COR-L47 (cell line): ENCODE results near the gene CENPB.
"Not testable (repeated sequence)": the region's sequence is repeated elsewhere in the genome, so short reads cannot be mapped to it uniquely, and the experiment has no call there.

Source experiments
- DNase-seq: peaks from one replicate; lab custom pipeline; 2025; lab: John Stamatoyannopoulos, UW

The CENPB gene, protein sequence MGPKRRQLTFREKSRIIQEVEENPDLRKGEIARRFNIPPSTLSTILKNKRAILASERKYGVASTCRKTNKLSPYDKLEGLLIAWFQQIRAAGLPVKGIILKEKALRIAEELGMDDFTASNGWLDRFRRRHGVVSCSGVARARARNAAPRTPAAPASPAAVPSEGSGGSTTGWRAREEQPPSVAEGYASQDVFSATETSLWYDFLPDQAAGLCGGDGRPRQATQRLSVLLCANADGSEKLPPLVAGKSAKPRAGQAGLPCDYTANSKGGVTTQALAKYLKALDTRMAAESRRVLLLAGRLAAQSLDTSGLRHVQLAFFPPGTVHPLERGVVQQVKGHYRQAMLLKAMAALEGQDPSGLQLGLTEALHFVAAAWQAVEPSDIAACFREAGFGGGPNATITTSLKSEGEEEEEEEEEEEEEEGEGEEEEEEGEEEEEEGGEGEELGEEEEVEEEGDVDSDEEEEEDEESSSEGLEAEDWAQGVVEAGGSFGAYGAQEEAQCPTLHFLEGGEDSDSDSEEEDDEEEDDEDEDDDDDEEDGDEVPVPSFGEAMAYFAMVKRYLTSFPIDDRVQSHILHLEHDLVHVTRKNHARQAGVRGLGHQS

GRCh38 chr20:3786665-3787323, at the start of gene CENPB:
CENPB (minus strand) TSS chr20:3786740; CDS start chr20:3786483, 257 bp downstream.
- peak; percentile 84 for DNase-seq

DNA sequence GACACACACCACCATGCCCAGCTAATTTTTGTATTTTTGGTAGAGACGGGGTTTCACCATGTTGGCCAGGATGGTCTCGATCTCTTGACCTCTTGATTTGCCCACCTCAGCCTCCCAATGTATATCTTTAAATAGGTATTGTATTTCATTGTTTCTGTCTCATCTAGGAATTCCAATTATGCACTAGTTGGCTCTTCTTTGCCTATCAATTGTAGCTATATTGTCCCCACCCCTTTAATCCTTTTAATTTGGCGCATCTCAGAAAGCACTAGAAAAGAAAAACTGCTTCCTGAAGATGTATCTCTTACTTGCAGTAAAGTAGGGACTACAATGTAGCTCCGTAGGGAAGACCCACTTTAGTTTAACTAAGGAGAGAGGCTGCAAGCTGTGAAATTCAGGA, 49.6 kb upstream of the CENPB start:
- DNase-seq, result no peak

- not testable (repeated sequence) for DNase-seq
Observed at GRCh38 chr20:3829891-3830290, 43.4 kb upstream of the CENPB start.

DNA sequence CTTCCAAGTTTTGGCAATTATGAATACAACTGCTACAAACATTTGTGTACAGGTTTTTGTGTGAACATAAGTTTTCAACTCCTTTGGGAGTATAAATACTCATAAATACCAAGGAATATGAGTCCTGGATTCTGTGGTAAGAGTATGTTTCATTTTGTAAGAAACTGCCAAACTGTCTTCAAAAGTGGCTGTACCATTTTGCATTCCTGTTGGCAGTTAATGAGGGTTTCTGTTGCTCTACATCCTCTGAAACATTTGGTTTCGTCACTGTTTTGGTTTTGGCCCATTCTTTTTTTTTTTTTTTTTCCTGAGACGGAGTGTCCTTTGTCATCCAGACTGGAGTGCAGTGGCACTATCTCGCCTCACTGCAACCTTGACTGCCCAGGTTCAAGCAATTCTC, 42.3 kb upstream of the CENPB start:
- DNase-seq, result no peak

DNA sequence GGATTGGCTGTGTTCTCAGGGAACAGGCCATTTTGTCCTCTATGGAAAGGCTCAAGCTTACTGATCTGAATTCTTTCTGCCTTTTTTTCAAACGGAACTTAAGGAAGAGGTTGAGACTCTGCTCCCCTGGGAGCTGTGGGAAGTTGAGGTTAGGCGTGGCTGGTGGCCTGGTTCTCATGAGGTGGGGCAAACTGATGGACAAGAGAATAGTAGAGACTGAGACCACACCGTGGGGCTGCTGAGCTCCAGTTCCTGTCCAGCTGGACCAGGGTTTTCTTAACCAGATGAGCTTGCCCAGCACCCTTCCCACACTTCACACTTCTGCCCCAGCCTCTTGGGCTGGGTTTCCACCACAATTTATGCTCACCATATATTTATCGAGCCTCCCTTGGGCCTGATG, 39.9 kb upstream of the CENPB start:
- DNase-seq, result no peak

DNA sequence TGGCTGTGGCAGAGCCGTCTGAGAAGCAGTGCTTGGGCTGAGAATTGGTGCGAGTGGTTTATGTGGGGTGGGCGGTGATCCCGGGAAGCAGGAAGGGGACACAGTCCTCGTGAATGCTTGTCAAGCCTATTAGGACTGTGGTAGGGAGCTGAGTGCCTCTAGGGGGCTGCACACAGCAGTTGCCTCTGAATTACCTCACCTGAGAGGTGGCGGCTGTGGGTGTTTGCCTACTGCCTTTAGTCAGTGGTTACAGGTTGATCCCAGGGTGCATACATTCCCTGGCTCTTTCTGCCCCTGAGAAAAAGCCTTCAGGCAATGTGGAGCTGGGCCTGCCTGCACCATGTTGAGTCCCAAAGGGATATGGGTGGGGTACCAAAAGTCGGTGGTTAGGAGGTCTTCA, 39.0 kb upstream of the CENPB start:
- DNase-seq, result no peak

GRCh38 chr20:3823881-3824280, 37.3 kb upstream of the CENPB start:
- no peak for DNase-seq

GRCh38 chr20:3821996-3822395, 35.5 kb upstream of the CENPB start:
- DNase-seq, result no peak

- DNase-seq, result no peak
Observed at GRCh38 chr20:3820901-3821727, 34.6 kb upstream of the CENPB start.

- peak; percentile 90 for DNase-seq
Observed at GRCh38 chr20:3820048-3820900, 33.7 kb upstream of the CENPB start, which contains the start of gene AP5S1. AP5S1 (plus strand) TSS chr20:3820547; CDS start chr20:3822118, 1,571 bp downstream.

- no peak for DNase-seq
Observed at GRCh38 chr20:3819411-3820047, 33.0 kb upstream of the CENPB start.

DNA sequence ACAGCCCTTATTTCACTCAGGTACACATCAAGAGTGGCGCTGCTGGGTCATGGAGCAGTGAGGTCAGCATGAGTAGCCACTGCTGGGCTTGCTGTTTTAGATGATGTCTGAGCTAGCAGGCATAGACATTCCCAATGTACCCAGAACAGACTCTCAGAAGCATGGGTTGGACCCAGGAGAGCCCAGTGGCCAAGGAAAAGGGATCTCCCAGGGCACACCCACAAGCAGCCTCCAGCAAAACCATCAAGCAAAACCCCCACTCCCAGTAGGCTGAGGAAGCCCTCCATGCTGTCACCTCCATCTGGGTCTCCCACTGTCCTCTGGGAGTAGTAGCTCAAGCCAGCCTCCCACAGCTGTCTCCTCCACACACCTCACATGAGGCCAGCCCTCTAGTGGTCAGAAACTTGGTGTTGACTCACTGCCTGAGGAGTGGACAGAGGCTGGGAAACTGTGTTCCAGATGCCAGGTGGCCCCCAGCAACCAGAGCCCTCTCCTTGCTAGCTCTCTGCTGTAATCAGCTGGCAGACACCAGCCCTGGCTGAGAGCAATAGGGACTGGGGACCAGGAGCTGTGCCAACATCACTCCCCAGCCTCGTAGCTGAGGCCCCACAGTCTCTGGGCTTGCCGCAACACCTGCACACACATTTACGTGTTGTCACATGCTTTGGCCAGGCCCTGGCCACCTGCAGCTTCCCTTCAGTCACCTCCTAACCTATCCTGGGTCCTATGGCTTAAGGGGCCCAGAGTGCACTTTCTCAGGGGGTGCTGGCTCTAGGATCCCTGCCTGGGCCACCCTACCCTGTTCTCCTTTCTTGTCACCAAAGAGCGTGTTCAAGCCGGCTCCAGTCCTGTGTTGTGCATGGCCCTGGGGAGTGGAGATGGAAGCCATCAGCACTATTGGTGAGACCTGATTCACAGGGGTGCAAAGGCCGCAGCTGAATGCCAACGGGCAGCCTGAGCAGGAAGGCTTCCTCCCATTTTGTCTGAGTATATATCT, 31.9 kb upstream of the CENPB start:
- peak; percentile 90 for DNase-seq

DNA sequence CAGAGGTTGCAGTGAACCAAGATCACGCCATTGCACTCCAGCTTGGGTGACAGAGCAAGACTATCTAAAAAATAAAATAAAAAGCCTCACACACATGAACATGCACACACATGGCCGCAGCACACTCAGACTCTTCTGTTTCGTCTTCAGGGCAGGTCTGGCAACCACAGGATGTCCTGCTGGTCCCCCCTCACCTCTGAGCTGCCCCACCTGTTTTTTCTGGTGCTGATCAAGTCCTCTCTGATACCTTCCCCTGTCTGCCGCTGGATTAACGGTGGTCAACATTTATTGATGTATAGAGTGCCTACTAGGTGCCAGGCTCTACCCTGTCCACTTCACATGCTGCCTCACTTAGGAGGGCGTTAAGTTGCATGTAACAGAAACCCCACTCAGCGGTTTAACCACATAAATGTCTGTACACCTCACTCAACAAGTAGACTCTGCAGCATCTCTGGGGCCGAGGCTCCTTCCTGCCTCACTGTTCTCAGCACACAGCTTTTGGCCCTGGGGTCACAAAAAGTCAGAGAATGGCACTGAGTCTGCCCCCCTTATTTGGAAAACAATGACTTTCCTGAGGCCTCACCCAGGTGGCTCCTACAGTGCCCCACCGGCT, 29.3 kb upstream of the CENPB start:
- no peak for DNase-seq

GRCh38 chr20:3814928-3815495, 28.5 kb upstream of the CENPB start:
- no peak for DNase-seq

DNA sequence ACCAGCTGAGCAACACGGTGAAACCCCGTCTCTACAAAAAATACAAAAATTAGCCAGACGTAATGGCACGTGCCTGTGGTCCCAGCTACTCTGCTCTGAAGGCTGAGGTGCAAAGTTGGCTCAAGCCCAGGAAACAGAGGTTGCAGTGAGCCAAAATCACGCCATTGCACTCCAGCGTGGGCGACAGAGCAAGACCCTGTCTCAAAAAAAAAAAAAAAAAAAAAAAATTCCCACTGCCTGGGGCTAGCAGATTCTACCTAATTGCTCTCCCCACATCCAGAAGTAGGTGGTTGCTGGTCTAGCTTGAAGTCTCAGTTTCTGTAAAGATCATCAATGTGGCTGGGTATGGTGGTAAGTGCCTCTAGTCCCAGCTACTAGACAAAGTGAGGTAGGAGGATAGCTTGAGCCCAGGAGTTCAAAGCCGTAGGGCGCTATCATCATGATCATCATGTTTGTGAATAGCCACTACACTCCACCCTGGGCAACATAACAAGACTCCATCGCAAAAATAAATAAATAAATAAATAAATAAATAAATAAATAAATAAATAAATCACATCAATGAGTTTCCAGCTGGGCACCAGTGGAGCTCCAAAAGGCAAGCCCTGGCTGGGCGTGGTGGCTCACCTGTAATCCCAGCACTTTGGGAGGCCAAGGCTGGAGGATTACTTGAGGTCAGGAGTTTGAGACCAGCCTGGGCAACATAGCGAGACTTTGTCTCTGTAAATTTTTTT, 27.5 kb upstream of the CENPB start:
- DNase-seq, result no peak

DNA sequence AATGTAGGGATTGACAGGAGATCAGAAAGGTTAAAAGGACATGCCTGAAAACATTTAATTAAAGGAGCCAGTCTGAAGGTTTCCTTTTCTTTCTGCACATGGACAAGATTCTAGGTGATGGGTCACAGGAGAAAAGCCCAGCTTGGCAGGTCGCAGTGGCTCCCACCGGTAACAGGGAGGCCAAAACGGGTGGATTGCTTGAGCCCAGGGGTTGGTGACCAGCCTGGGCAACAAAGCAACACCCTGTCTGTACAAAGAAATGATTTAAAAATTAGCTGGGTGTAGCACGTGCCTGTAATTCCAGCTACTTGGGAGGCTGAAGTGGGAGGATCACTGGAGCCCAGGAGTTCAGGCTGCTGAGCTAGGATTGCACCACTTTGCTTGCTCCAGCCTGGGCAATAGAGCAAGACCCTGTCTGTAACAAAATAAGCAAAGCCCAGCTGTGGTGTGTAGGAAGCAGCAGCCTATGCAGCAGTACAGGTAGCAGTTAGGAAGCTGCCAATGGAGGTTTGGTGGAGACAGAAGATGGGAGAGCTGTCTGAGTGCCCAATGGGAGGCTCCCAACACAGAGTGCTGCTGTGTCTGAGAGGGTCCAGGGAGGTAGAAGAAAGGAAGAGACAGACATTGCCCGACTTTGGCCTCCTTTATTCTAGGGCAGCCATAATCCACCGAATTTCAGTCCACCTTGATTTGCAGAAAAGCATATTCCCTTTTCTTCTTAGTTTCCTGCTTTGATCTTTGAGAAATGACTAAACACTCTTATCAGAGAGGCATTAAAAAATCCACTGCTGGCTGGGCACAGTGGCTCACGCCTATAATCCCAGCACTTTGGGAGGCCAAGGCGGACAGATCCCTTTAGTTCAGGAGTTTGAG, 26.7 kb upstream of the CENPB start:
- DNase-seq, result no peak

GRCh38 chr20:3812259-3812681, 25.7 kb upstream of the CENPB start:
- DNase-seq, result no peak
